ENCODE results near the gene UNC13C. TPM values are rescaled to one million over a fixed set of nuclear protein-coding genes. Genes with fewer than 3 reads are reported as not detected.

Gene UNC13C
- total RNA-seq, 2 experiments from 2014 or later: not detected

GRCh38 chr15:54620916-54621315 is 642.7 kb downstream of the UNC13C start:
- H3K4me1 ChIP-seq (ENCODE audit: insufficient read depth, low read length, poor library complexity, severe bottlenecking): no peaks in the 10 kb centered on the region
- H3K79me2 ChIP-seq (ENCODE audit: insufficient read depth, low read depth, low read length): no peaks in the 10 kb centered on the region
- intact Hi-C loops (cut with micrococcal nuclease; ENCODE audit: unreplicated experiment): no loop called here
- DNase-seq (ENCODE audit: low spot score): no peak
- no peaks in the 10 kb centered on the region for H3K9me2 ChIP-seq (ENCODE audit: insufficient read depth, low read length)
- no peak overlapping the region for H3K4me3 ChIP-seq (ENCODE audit: low read depth, low read length, poor library complexity, severe bottlenecking)
- H3K27ac ChIP-seq (ENCODE audit: low read depth, low read length, poor library complexity, severe bottlenecking): no peak overlapping the region
- H4K20me1 ChIP-seq (ENCODE audit: insufficient read depth, low read length): no peaks in the 10 kb centered on the region
- BruUV-seq (replicated peaks): no TSS peak
- TF ChIP-seq EZH2phosphoT487 (IDR thresholded peaks at IDR 0.05; ENCODE audit: borderline replicate concordance, low read depth, low read length) (no peak), CTCF (conservative IDR thresholded peaks at IDR 0.05; ENCODE audit: low read length) (no peak)
- no peak overlapping the region for H3K4me2 ChIP-seq (ENCODE audit: low read length)
- POLR2A ChIA-PET: interaction anchor here (1.0 kb wide), 1 partner anchor 10 kb away, joined by 3 read pairs; no protein-coding TSS in a partner anchor
- no peaks in the 10 kb centered on the region for H3K9me3 ChIP-seq (ENCODE audit: low read length)
- no peak overlapping the region for H2AFZ ChIP-seq (ENCODE audit: low read length)
- H3K36me3 ChIP-seq (ENCODE audit: insufficient read depth, low read length): no peaks in the 10 kb centered on the region
- CTCF ChIA-PET (ENCODE audit: unreplicated experiment): no interaction called here

GRCh38 chr15:54636147-54636546 is 657.9 kb downstream of the UNC13C start:
- ChIA-PET POLR2A (no interaction called here), CTCF (ENCODE audit: unreplicated experiment) (no interaction called here)
- no TSS peak for BruUV-seq (replicated peaks)
- Histone ChIP-seq H2AFZ (ENCODE audit: low read length) (no peak overlapping the region), H3K79me2 (ENCODE audit: insufficient read depth, low read depth, low read length) (no peaks in the 10 kb centered on the region), H3K9me3 (ENCODE audit: low read length) (no peaks in the 10 kb centered on the region), H3K27ac (ENCODE audit: low read depth, low read length, poor library complexity, severe bottlenecking) (no peak overlapping the region), H3K9me2 (ENCODE audit: insufficient read depth, low read length) (no peaks in the 10 kb centered on the region), H3K4me1 (ENCODE audit: insufficient read depth, low read length, poor library complexity, severe bottlenecking) (no peaks in the 10 kb centered on the region), H4K20me1 (ENCODE audit: insufficient read depth, low read length) (no peaks in the 10 kb centered on the region), H3K4me3 (ENCODE audit: low read depth, low read length, poor library complexity, severe bottlenecking) (no peak overlapping the region), H3K36me3 (ENCODE audit: insufficient read depth, low read length) (no peaks in the 10 kb centered on the region), H3K4me2 (ENCODE audit: low read length) (no peak overlapping the region)
- intact Hi-C loops (cut with micrococcal nuclease; ENCODE audit: unreplicated experiment): no loop called here
- TF ChIP-seq EZH2phosphoT487 (IDR thresholded peaks at IDR 0.05; ENCODE audit: borderline replicate concordance, low read depth, low read length) (no peak), CTCF (conservative IDR thresholded peaks at IDR 0.05; ENCODE audit: low read length) (no peak)
- DNase-seq (ENCODE audit: low spot score): no peak

DNA sequence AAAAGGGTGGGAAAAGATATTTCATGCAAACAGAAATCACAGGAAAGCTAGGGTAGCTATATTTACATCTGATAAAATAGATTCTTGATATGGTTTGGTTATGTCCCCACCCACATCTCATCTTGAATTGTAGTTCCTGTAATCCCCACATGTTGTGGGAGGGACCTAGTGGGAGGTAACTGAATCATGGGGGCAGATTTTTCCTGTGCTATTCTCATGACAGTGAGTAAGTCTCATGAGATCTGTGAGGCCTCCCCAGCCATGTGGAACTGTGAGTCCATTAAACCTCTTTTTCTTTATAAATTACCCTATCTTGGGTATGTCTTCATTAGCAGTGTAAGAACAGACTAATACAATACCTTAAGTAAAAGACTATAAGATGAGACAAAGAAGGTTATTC is 660.4 kb downstream of the UNC13C start:
- BruUV-seq (replicated peaks): no TSS peak
- Histone ChIP-seq H4K20me1 (ENCODE audit: insufficient read depth, low read length) (no peaks in the 10 kb centered on the region), H3K36me3 (ENCODE audit: insufficient read depth, low read length) (no peaks in the 10 kb centered on the region), H3K79me2 (ENCODE audit: insufficient read depth, low read depth, low read length) (no peaks in the 10 kb centered on the region), H3K9me2 (ENCODE audit: insufficient read depth, low read length) (no peaks in the 10 kb centered on the region), H3K9me3 (ENCODE audit: low read length) (no peaks in the 10 kb centered on the region), H3K4me2 (ENCODE audit: low read length) (no peak overlapping the region), H3K4me1 (ENCODE audit: insufficient read depth, low read length, poor library complexity, severe bottlenecking) (no peaks in the 10 kb centered on the region), H2AFZ (ENCODE audit: low read length) (no peak overlapping the region), H3K27ac (ENCODE audit: low read depth, low read length, poor library complexity, severe bottlenecking) (no peak overlapping the region), H3K4me3 (ENCODE audit: low read depth, low read length, poor library complexity, severe bottlenecking) (no peak overlapping the region)
- POLR2A ChIA-PET: interaction anchor here (0.9 kb wide), 1 partner anchor 24 kb away, joined by 3 read pairs; no protein-coding TSS in a partner anchor
- CTCF ChIA-PET (ENCODE audit: unreplicated experiment): no interaction called here
- no peak for TF ChIP-seq EZH2phosphoT487 (IDR thresholded peaks at IDR 0.05; ENCODE audit: borderline replicate concordance, low read depth, low read length)
- no peak for TF ChIP-seq CTCF (conservative IDR thresholded peaks at IDR 0.05; ENCODE audit: low read length)
- DNase-seq (ENCODE audit: low spot score): no peak
- intact Hi-C loops (cut with micrococcal nuclease; ENCODE audit: unreplicated experiment): no loop called here

Measured in OCI-LY7 (cell line).